Adrenal gland (tissue), 12 donors: Measurements from ENCODE around the gene VPS35L. TPM values are rescaled to one million over a fixed set of nuclear protein-coding genes. Genes with fewer than 3 reads are reported as not detected.
"Not testable (repeated sequence)": the region's sequence is repeated elsewhere in the genome, so short reads cannot be mapped to it uniquely, and the experiment has no call there.

Experiments used
- DNase-seq, 7 donors: peaks; one replicate each; pipeline ENCODE4 v3.0.0-alpha.2; 2019 to 2020
- H3K27ac ChIP-seq, 5 donors: fragments of 200-600 bp; sonication (generic) in 4 of 5; 1 replicate in 3 of 5; 2 replicates in 2 of 5; pipeline versions ENCODE4 v1.5.1 to v1.8.0; 2016 to 2020; ENCODE audit warnings: mild to moderate bottlenecking in 1 of 5
- H3K27me3 ChIP-seq: fragments of 200-600 bp; 2 replicates; pipeline ENCODE4 v1.8.0; 2021
- H3K36me3 ChIP-seq, 2 donors: fragments of 200-600 bp; replicated peaks in 1 of 2; 1 replicate in 1 of 2; 2 replicates in 1 of 2; pipeline versions ENCODE4 v1.5.1 to v1.8.0; 2018 to 2022
- H3K4me1 ChIP-seq, 2 donors: fragments of 200-600 bp; replicated peaks in 1 of 2; 1 replicate in 1 of 2; 2 replicates in 1 of 2; pipeline versions ENCODE4 v1.5.1 to v1.8.0; 2018 to 2021
- H3K4me3 ChIP-seq, 4 donors: fragments of 200-600 bp; sonication (generic) in 3 of 4; one replicate each; pipeline ENCODE4 v1.5.1; 2016 to 2018
- H3K9me3 ChIP-seq, 3 donors: fragments of 200-600 bp; sonication (generic) in 1 of 3; replicated peaks in 1 of 3; 1 replicate in 2 of 3; 2 replicates in 1 of 3; pipeline versions ENCODE4 v1.5.1 to v1.8.0; 2016 to 2021
- CTCF ChIP-seq, 6 experiments: fragments of 450-650 bp in 4 of 6; fragments of 200-600 bp in 2 of 6; sonication (generic) in 1 of 6; IDR thresholded peaks; 1 replicate in 5 of 6; 2 replicates in 1 of 6; pipeline versions ENCODE4 v1.5.1 to v1.8.0; 2016 to 2021; ENCODE audit warnings: antibody characterized with exemption in 6 of 6, mild to moderate bottlenecking in 2 of 6, moderate library complexity in 1 of 6
- POLR2A ChIP-seq, 2 donors: fragments of 450-650 bp; IDR thresholded peaks; one replicate each; pipeline ENCODE4 v1.6.1; 2017; ENCODE audit warnings: antibody characterized with exemption in 2 of 2, mild to moderate bottlenecking in 2 of 2, moderate library complexity in 1 of 2
- WGBS, 4 donors: extraction: QIAGEN DNeasy Blood & Tissue Kit in 2 of 4; methylation state at CpG; one replicate each; pipeline versions ENCODE4 v1.1.5 to v1.1.7; 2013 to 2017; 5-methylcytosine and 5-hydroxymethylcytosine counted together
- intact Hi-C, 2 donors: fragments of 100-400 bp; cut with DNase I; formaldehyde crosslinking; loops; one replicate each; pipeline versions ENCODE4 v1.14.1 to v1.15.0; 2022 to 2023
- polyA plus RNA-seq, 3 donors: library from polyadenylated mRNA; stranded (reverse); fragments of 200-250 nt in 2 of 3; fragments of 350-450 nt in 1 of 3; fragmentation: Illumina TruSeq in 1 of 3; extraction: RNeasy Lipid Tissue Mini Kit (QIAGEN cat#74804) in 1 of 3; gene quantifications; one replicate each; pipeline ENCODE4 v1.2.3, GENCODE V29; 2013 to 2014
- total RNA-seq, 9 donors: library from RNA; depleted of rRNA in 4 of 9; stranded (reverse); fragments of >200 nt in 4 of 9; fragments of 120-200 nt in 1 of 9; fragmentation: NEBNext Ultra II Directional in 1 of 9; extraction: Animal tissue kit (Norgen Biotek cat#: 25700) in 1 of 9; gene quantifications; one replicate each; pipeline versions ENCODE4 v1.1.0 to v1.2.4, GENCODE V29; 2013 to 2023
- donor health status: healthy with polysubstance abuse.
- donor health status: Bipolar disorder and iron deficiency.
- donor health status: DM: yes; HTN: yes; CAD: no.
- donor health status: DM: no; HTN: no; CAD: no.
- donor health status: DM: no; HTN: no; CAD: no.
- donor health status: DM: yes; HTN: yes; CAD: no.

VPS35L gene
- total and polyA plus RNA-seq, 12 donors = 38.3 to 96.7 (median 66.9) TPM

DNA sequence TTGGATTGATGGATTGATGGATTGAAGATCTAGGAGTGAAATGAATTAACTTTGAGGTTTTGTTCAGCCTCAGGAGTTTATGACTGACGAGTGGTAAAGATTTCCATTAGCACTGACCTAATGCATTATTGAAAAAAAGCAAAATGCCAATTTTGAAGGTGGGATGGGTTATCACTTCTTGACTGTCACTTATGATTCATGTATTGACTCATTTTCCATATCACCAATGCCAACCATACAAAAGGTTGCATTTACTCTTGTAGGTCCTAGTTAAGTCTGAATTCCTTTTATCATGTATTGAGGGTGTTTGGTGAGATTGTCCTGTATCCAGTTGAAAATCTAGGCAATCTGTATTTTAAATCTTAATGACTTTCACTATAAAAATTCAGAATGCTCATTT is 104.9 kb downstream of the VPS35L start:
- peaks cover 0 to 8% of the 10 kb centered on the region in 2 donors for H3K36me3 ChIP-seq
- H3K27me3 ChIP-seq = no peaks in the 10 kb centered on the region
- no peak overlapping the region for H3K27ac ChIP-seq
- WGBS, 4 donors = 78 to 89% (median 87%) methylated on average over 1 of the region's 1 CpG
- TF ChIP-seq POLR2A (IDR thresholded peaks at IDR 0.05) = no peak
- no peak for TF ChIP-seq CTCF (IDR thresholded peaks at IDR 0.05)
- no peak overlapping the region for H3K4me3 ChIP-seq
- no peaks in the 10 kb centered on the region for H3K9me3 ChIP-seq
- no peaks in the 10 kb centered on the region for H3K4me1 ChIP-seq
- intact Hi-C loops = no loop called here
- DNase-seq = no peak

- intact Hi-C loops = no loop called here
- Histone ChIP-seq H3K4me3 (no peak overlapping the region), H3K9me3 (no peaks in the 10 kb centered on the region), H3K27me3 (no peaks in the 10 kb centered on the region), H3K4me1 (no peaks in the 10 kb centered on the region), H3K36me3 (peaks cover 0 to 4% of the 10 kb centered on the region in 2 donors), H3K27ac (no peak overlapping the region)
- WGBS, 4 donors = 92 to 99% (median 95%) methylated on average over 7 of the region's 7 CpGs
- TF ChIP-seq POLR2A (IDR thresholded peaks at IDR 0.05) = no peak
- no peak for TF ChIP-seq CTCF (IDR thresholded peaks at IDR 0.05)
- no peak for DNase-seq
Observed at GRCh38 chr16:19662351-19662750, 106.8 kb downstream of the VPS35L start.

DNA sequence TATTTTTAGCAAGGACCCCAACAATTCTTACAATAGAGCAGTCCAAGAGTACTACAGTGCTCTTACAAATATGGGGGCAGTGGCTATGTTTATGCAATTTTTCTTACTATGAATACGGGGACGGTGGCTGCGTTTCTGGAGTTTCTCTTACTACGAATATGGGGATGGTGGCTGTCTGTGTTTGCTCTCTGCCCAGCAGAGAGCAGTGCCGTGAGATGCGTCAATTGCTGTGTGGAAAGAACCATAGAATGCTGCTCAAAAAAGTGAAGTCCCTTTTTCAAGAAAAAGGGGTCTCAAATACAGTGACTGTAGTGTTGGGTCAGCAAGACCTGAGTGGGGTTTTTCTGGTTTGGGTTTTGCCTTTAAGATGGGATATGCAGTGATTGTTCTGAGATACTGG is 108.7 kb downstream of the VPS35L start:
- H3K4me1 ChIP-seq = no peaks in the 10 kb centered on the region
- intact Hi-C loops = no loop called here
- H3K27ac ChIP-seq = no peak overlapping the region
- peaks cover 0 to 5% of the 10 kb centered on the region in 2 donors for H3K36me3 ChIP-seq
- no peaks in the 10 kb centered on the region for H3K9me3 ChIP-seq
- H3K4me3 ChIP-seq = no peak overlapping the region
- 97 to 98% (median 98%) methylated on average over 6 of the region's 6 CpGs for WGBS, 4 donors
- no peak for DNase-seq
- H3K27me3 ChIP-seq = no peaks in the 10 kb centered on the region
- TF ChIP-seq POLR2A (IDR thresholded peaks at IDR 0.05) (no peak), CTCF (IDR thresholded peaks at IDR 0.05) (no peak)

DNA sequence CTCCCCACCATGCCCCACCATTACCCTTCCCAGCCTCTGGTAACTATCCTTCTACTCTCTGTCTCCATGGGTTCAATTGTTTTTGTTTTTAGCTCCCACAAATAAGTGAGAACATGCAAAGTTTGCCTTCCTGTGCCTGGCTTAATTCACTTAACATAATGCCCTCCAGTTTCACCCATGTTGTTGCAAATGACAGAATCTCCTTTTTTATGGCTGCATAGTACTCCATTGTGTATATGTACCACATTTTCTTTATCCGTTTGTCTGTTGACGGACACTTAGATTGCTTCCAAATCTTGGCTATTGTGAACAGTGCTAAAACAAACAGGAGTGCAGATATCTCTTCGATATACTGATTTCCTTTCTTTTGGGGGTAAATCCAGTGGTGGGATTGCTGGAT is 109.8 kb downstream of the VPS35L start:
- peaks cover 0 to 17% of the 10 kb centered on the region in 2 donors for H3K36me3 ChIP-seq
- intact Hi-C loops, H3K27me3 ChIP-seq, H3K27ac ChIP-seq, H3K4me3 ChIP-seq, DNase-seq, H3K9me3 ChIP-seq, H3K4me1 ChIP-seq: not testable (repeated sequence)
- WGBS, 4 donors = 94 to 99% (median 98%) methylated on average over 3 of the region's 3 CpGs

GRCh38 chr16:19666477-19666876 is 111.0 kb downstream of the VPS35L start:
- Histone ChIP-seq H3K27me3 (no peaks in the 10 kb centered on the region), H3K27ac (no peak overlapping the region), H3K36me3 (peaks cover 0 to 24% of the 10 kb centered on the region in 2 donors), H3K4me3 (no peak overlapping the region), H3K9me3 (no peaks in the 10 kb centered on the region), H3K4me1 (no peaks in the 10 kb centered on the region)
- intact Hi-C loops = no loop called here
- TF ChIP-seq POLR2A (IDR thresholded peaks at IDR 0.05) (no peak), CTCF (IDR thresholded peaks at IDR 0.05) (no peak)
- DNase-seq = no peak
- 79 to 85% (median 80%) methylated on average over 3 of the region's 3 CpGs for WGBS, 4 donors
